ENCODE measurements around the gene SPAST. TPM values are rescaled to one million over a fixed set of nuclear protein-coding genes. Genes with fewer than 3 reads are reported as not detected.
"Not testable (repeated sequence)": the region's sequence is repeated elsewhere in the genome, so short reads cannot be mapped to it uniquely, and the experiment has no call there.

SPAST gene
- 10 to 100 TPM; 13.5 to 14.1 TPM for total RNA-seq

DNA sequence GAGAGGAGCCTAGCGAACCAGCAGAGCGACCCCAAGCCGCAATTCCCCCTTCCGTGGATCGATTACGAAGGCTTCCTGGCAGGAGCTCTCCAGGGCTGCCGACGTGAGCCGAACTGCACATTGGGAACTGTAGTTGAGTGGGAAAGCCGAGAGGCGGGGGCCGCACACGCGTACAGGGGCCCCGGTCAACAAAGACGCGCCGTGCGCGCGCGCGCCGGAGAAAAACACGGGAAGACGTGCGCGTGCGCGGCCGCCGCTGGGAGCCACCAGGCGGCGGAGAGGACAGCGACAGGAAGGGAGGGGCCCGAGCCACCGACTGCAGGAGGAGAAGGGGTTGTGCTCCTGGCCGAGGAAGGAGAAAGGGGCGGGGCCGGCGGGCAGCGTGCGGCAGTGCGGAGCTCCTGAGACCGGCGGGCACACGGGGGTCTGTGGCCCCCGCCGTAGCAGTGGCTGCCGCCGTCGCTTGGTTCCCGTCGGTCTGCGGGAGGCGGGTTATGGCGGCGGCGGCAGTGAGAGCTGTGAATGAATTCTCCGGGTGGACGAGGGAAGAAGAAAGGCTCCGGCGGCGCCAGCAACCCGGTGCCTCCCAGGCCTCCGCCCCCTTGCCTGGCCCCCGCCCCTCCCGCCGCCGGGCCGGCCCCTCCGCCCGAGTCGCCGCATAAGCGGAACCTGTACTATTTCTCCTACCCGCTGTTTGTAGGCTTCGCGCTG lies at the start of gene SPAST:
TSS of gene SPAST (plus strand) at position 247 of the 711 bp plus-strand sequence. CDS start at position 523, 276 bp downstream.
- CTCF ChIA-PET: interaction anchor here (0.9 to 1.4 kb wide), 7 partner anchors 10 to 55 kb away, joined by 3 to 4 read pairs (median 3); partner anchors contain the start of gene DPY30
- DNase-seq (peak; percentile 98), ATAC-seq (peak; percentile 95)
- H3K4me1 Mint-ChIP-seq (ENCODE audit: low read depth): peaks cover 20% of the 10 kb centered on the region
- peak; percentile 50 for TF ChIP-seq CTCF (IDR thresholded peaks at IDR 0.05)
- H3K27ac Mint-ChIP-seq: peak within 1 kb of the TSS; percentile 90
- peak within 1 kb of the TSS; percentile 88 for H3K4me3 Mint-ChIP-seq
- POLR2A ChIA-PET: interaction anchor here (0.6 to 3.3 kb wide), 12 partner anchors 8 to 103 kb away, joined by 3 to 20 read pairs (median 3); partner anchors contain the start of genes DPY30, MEMO1 and SLC30A6
- intact Hi-C loops (cut with micrococcal nuclease): no loop called here
- peaks cover 2% of the 10 kb centered on the region for H3K36me3 Mint-ChIP-seq (ENCODE audit: low read depth)
- H3K27me3 Mint-ChIP-seq: no peaks in the 10 kb centered on the region
- H3K9me3 Mint-ChIP-seq: no peaks in the 10 kb centered on the region

- intact Hi-C loops (cut with micrococcal nuclease); H3K4me3 Mint-ChIP-seq; H3K27me3 Mint-ChIP-seq; H3K4me1 Mint-ChIP-seq (ENCODE audit: low read depth); POLR2A ChIA-PET; H3K9me3 Mint-ChIP-seq; ATAC-seq; DNase-seq; H3K27ac Mint-ChIP-seq; H3K36me3 Mint-ChIP-seq (ENCODE audit: low read depth): not testable (repeated sequence)
- CTCF ChIA-PET: interaction anchor here (2.0 kb wide), 1 partner anchor 21 kb away, joined by 5 read pairs; the partner anchor contains the start of gene DPY30
These were observed 44.4 kb upstream of the SPAST start for GRCh38 chr2:32018789-32019482.

GRCh38 chr2:32034198-32034887 lies 29.0 kb upstream of the SPAST start:
- H3K4me3 Mint-ChIP-seq; POLR2A ChIA-PET; DNase-seq; H3K9me3 Mint-ChIP-seq; H3K27ac Mint-ChIP-seq; CTCF ChIA-PET; intact Hi-C loops (cut with micrococcal nuclease); H3K27me3 Mint-ChIP-seq; ATAC-seq: not testable (repeated sequence)
- peaks cover 20% of the 10 kb centered on the region for H3K4me1 Mint-ChIP-seq (ENCODE audit: low read depth)
- peaks cover 15% of the 10 kb centered on the region for H3K36me3 Mint-ChIP-seq (ENCODE audit: low read depth)

DNA sequence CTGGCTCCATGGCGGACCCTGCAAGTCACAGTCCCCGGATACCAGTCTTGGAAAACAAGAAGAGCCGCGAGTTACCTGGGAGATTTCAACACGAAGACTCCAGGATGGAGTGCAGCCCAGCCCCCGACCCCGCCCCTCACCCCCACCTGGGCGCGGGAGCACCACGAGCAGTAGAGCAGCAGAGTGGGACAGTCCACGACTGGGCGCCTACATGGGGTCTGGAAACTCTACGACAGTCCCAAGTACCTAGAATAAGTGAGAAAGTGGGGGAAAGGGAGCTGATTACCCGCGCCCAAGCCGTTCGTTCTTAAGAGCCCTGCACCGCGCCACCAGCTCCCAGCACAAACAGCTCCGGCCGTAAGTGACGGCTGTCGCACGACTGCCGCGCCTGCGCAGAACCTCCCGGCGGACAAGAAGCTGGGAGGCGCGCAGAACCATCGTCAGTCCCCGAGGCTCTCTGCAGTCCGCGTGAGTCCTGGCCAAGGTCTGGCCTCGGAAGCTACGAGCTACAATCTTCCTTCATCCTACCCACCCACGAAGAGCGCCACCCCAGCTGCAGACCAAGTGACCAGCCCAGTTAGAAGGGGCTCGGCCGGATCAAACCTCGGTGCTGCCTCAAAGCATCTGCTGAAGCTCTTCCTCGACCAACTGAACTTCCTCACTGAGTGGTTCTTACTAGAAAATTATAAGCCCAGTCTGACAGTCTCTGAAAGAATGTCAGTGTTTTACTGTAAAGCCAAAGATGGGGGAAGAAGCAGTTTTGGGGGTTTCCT lies 23.7 kb upstream of the SPAST start, which contains the start of gene DPY30:
TSS of gene DPY30 (minus strand) at position 359 of the 773 bp plus-strand sequence. CDS start at position 10, 349 bp downstream.
- Mint-ChIP-seq H3K27me3 (no peaks in the 10 kb centered on the region), H3K36me3 (ENCODE audit: low read depth) (peaks cover 4% of the 10 kb centered on the region), H3K4me3 (peak within 1 kb of the TSS; percentile 90), H3K4me1 (ENCODE audit: low read depth) (peaks cover 11% of the 10 kb centered on the region), H3K27ac (peak within 1 kb of the TSS; percentile 89), H3K9me3 (no peaks in the 10 kb centered on the region)
- ATAC-seq (peak; percentile 96), DNase-seq (peak; percentile 93)
- TF ChIP-seq CTCF (IDR thresholded peaks at IDR 0.05): no peak
- intact Hi-C loops (cut with micrococcal nuclease): no loop called here
- POLR2A ChIA-PET: interaction anchor here (0.7 to 1.9 kb wide), 18 partner anchors 8 to 340 kb away, joined by 3 to 20 read pairs (median 4); partner anchors contain the start of genes SLC30A6 and SPAST
- CTCF ChIA-PET: interaction anchor here (0.7 to 1.9 kb wide), 8 partner anchors 10 to 154 kb away, joined by 3 to 6 read pairs (median 4); partner anchors contain the start of gene SPAST

DNA sequence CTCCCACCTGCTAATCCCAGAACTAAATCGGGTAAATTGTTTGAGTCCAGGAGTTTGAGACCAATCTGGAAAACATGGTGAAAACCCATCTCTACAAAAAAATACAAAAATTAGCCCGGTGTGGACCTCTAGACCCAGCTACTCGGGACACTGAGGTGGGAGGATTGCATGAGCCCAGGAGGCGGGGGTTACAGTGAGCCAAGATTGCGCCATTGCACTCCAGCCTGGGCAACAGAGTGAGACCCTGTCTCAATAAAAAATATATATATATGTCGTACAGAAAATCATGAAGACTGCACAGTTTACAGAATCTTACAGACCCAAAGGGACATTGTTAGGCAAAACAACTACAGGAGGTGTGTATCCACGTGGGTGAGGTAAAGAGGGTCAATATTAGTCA lies 19.8 kb upstream of the SPAST start:
- ChIA-PET POLR2A (no interaction called here), CTCF (no interaction called here)
- ATAC-seq (no peak), DNase-seq (no peak)
- H3K4me3 Mint-ChIP-seq: no peak overlapping the region
- TF ChIP-seq CTCF (IDR thresholded peaks at IDR 0.05): no peak
- intact Hi-C loops (cut with micrococcal nuclease): no loop called here
- H3K36me3 Mint-ChIP-seq (ENCODE audit: low read depth): no peaks in the 10 kb centered on the region
- peaks cover 6% of the 10 kb centered on the region for H3K4me1 Mint-ChIP-seq (ENCODE audit: low read depth)
- H3K27me3 Mint-ChIP-seq: no peaks in the 10 kb centered on the region
- no peak overlapping the region for H3K27ac Mint-ChIP-seq
- no peaks in the 10 kb centered on the region for H3K9me3 Mint-ChIP-seq
